Suprapubic skin (tissue), 4 donors: ENCODE measurements around the gene TSSK2.

Experiments used
- POLR2A ChIP-seq, 2 donors: fragments of 450-650 bp; IDR thresholded peaks; one replicate each; pipeline ENCODE4 v1.6.1; 2017; ENCODE audit warnings: antibody characterized with exemption in 2 of 2, mild to moderate bottlenecking in 2 of 2, moderate library complexity in 2 of 2
- POLR2AphosphoS5 ChIP-seq, 3 donors: sonication (generic); formaldehyde crosslinking; IDR thresholded peaks; one replicate each; pipeline ENCODE4 v1.6.1; 2017; ENCODE audit warnings: antibody characterized with exemption in 3 of 3
- TF ChIP-seq, protein P1 (sequence below), 2 donors: fragments of 200-600 bp in 1 of 2; fragments of 450-650 bp in 1 of 2; sonication (generic) in 1 of 2; IDR thresholded peaks; one replicate each; pipeline ENCODE4 v1.5.1; 2016 to 2019; ENCODE audit warnings: antibody characterized with exemption in 2 of 2, mild to moderate bottlenecking in 1 of 2, moderate library complexity in 1 of 2

DNA sequence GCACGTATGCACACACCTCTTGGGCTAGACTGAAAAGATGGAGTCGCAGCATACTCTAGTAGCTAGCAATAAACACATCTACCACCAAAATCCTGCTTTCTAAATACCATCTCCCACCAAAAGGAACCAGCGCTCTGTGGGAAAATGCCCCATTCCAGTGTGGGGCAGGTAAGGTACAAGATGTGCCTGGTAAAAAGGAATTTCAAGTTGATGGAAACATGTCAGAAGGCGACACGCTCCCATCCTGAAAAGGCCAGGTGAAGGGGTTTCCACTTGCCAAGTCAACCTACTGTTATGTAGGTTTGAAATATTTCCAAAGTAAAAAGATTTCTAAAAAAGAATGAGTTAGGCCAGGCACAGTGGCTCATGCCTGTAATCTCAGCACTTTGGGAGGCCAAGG lies 17.7 kb upstream of the TSSK2 start:
- TF ChIP-seq, protein P1, sequence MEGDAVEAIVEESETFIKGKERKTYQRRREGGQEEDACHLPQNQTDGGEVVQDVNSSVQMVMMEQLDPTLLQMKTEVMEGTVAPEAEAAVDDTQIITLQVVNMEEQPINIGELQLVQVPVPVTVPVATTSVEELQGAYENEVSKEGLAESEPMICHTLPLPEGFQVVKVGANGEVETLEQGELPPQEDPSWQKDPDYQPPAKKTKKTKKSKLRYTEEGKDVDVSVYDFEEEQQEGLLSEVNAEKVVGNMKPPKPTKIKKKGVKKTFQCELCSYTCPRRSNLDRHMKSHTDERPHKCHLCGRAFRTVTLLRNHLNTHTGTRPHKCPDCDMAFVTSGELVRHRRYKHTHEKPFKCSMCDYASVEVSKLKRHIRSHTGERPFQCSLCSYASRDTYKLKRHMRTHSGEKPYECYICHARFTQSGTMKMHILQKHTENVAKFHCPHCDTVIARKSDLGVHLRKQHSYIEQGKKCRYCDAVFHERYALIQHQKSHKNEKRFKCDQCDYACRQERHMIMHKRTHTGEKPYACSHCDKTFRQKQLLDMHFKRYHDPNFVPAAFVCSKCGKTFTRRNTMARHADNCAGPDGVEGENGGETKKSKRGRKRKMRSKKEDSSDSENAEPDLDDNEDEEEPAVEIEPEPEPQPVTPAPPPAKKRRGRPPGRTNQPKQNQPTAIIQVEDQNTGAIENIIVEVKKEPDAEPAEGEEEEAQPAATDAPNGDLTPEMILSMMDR (IDR thresholded peaks at IDR 0.05) = no peak
- TF ChIP-seq POLR2A (IDR thresholded peaks at IDR 0.05) (no peak), POLR2AphosphoS5 (IDR thresholded peaks at IDR 0.05) (no peak)
